Measurements from ENCODE around the gene GPR132.
A peak's percentile ranks its signal among the peaks of the same experiment; 100 is the strongest.
"Not testable (repeated sequence)": the region's sequence is repeated elsewhere in the genome, so short reads cannot be mapped to it uniquely, and the experiment has no call there.

The GPR132 gene

DNA sequence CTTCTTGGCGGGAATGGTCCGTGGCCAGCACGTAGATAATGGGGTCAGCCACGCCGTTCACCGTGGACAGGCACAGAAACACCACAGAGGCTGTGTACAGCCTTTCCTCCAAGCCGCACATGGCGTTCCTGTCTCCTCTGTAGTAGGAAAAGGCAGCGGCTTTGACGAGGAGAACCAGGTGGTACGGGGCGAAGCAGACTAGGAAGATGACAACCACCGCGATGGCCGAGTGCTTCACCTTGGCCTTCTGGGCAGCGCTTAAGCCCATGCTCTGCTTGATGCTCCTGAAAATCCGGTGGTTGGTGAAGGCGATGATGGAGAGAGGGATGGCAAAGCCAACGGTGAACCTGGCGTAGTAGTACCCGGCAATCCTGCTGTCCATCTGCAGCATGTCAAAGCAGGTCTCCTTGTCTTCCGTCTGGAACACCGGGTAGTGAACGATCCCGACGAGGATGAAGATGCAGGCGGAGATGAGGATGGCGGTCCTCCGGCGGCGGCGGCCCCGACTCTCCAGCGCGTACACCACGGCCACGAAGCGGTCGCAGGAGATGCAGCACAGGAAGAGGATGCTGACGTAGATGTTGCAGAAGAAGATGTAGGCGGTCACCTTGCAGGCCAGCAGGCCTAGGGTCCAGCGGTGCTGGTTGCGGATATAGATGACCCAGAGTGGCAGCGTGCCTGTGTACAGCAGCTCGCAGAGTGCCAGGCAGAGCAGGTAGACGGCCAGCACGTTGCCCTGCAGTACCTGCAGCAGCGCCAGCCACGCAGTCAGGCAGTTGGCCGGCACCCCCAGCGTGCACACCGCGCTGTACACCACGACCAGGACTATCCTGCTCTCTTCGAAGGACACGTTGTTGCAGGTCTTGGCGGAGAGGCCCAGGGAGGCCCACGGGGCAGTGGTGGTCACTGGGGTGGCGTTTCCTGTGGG, 13.8 kb downstream of the GPR132 start:
- intact Hi-C loops (cut with DNase I) = no loop called here
- peak in 2 of 10 donors; percentile 66 to 79 for DNase-seq

DNA sequence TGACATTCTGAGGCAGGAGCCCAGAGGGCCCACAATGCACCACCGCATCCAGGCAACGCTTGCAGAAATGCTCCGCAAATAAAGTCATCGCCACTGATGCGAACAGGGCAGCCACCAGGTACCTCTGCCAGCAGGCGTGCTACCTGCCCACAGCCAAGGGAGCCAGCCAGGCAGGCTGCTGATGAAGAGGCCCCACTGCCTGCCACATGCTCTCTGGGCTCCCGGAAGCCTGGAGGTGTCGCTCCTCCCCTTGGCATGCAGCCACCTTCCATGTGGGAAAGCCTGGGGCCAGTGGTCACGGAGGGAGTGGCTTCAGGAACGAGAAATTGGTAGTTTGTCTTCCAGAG, 14.7 kb downstream of the GPR132 start:
- intact Hi-C loops (cut with DNase I) = no loop called here

DNA sequence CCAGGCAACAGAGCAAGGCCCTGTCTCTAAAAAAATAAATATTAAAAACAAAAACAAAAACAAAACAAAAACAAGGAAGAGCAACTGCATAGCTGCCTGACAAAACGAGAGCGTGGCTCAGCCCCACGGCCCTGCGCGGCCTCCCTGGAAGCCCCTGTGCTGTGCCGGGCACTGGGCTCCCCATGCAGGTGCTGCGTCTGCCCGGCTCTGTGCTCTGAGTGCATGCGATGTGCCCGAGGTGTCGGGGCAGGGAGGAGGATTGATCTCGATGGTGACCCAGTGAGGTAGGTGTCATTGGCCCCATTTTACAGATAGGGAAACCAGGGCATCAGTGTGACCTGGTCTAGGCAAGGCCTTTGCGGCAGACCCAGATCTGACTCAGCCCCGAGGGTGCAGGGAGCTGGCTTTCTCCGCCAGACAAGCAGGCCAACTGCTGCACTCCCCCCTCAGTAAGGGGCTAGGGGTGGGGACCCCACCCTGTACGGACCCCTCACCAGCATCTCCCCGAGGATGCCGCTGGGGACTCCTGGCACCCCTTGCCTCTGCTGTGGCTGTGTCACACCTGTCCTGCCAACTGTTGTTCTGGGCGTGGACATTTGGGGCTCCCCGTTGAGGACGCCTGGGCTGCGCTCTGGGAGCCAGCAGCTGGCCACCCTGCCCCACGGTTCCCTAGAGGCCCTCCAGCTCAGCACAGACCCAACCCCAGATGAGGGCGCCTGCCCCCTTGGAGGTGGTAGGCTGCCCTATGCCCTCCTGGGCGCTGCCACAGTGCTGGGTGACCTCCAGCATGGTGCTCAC, 15.3 kb downstream of the GPR132 start:
- peak in 2 of 10 donors; percentile 33 to 76 for DNase-seq
- intact Hi-C loops (cut with DNase I) = loop anchor here (10.0 kb wide), 1 partner anchor 155 kb away; no protein-coding TSS in a partner anchor

More for the DNA sequence above, 14.7 kb downstream of the GPR132 start:
- peak in 2 of 10 donors; percentile 60 to 67 for DNase-seq

DNA sequence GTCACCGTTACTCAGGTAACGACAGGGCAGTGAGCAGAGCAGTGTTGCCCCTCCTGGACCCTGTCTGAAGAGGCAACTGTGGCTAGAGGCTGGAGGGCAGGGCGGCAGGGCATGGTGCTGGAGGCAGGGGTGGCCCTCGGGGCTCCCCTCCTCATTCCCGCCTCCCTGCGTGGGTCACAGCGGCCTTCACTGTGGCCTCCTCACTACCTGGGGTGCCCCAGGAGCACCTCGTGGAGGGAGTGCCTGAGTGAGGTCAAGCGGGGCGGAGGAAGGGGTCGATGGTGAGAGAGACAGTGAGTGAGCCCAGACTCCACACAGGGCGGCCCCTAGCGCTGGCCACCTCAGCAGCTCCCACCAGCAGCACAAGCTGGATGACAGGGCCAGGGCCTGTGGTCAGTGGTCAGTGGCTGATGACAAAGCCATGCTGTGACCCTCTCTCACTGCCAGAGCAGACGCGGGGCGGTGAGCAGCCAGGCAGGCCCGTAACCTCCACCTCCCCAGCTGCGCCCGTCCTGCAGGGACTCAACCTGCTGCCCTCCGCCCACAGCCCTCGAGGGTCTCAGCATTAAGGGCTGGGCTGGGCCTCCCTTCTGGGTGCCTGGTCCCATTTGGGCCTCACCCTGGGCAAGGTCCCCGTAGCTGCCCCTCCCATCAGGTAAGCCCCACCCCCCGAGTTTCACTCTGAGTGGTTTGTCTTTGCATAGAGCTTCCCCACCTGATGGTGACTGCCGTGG, 17.8 kb downstream of the GPR132 start:
- peak in 2 of 10 donors; percentile 60 to 75 for DNase-seq
- intact Hi-C loops (cut with DNase I) = loop anchor here (10.0 kb wide), 1 partner anchor 153 kb away; no protein-coding TSS in a partner anchor

DNA sequence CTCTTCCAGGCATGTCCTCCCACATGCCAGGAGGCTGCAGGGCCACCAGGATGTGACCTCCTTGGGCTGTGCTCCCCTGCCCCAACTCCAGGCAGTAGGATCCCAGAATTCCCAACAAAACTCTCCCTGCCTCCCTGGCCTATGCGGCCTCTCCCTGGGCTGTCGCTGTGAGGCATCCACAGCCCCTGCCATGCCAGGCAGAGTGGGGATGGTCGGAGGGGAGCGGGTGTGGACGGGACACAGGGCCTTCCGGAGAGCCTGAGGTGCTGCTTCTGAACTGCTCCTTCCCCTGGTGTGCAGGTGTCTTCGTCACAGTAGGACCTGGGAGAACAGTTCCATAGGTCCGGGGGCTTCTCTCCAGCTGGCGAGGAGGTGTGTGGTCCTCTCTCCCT, 18.3 kb downstream of the GPR132 start:
- intact Hi-C loops (cut with DNase I) = loop anchor here (10.0 kb wide), 1 partner anchor 152 kb away; no protein-coding TSS in a partner anchor
- DNase-seq = peak in 2 of 10 donors; percentile 32 to 82

- intact Hi-C loops (cut with DNase I) = loop anchor here (1.0 to 10.0 kb wide), 3 partner anchors 25 to 151 kb away; partner anchors contain the start of gene CDCA4
- DNase-seq = peak; percentile 39 to 95 (median 75)
These were observed 19.4 kb downstream of the GPR132 start for GRCh38 chr14:105045710-105046326.

DNA sequence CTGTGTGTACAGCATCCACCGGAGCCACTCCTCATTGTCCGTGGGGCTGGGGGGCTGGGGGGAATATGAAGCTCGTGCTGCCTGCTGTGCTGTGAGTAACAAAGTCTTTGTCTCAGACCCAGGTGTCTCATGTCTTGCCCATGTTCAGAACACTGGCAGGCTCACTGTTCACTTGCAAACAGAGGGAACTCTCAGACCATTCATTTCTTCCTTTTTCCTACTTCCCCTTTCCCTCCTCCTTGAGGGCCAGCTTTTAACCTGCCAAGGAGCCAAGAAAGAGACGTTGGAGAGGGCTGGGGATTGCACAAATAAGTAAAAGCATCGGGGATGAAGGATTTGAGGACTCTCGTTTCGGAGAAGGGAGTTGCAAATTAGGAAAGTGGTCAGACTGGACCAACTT, 21.6 kb downstream of the GPR132 start:
- intact Hi-C loops (cut with DNase I) = loop anchor here (2.0 to 10.0 kb wide), 2 partner anchors 23 to 149 kb away; partner anchors contain the start of gene CDCA4
- DNase-seq = peak in 1 of 10 donors; percentile 35

GRCh38 chr14:105042813-105043212, 22.4 kb downstream of the GPR132 start:
- intact Hi-C loops (cut with DNase I) = loop anchor here (10.0 kb wide), 1 partner anchor 148 kb away; no protein-coding TSS in a partner anchor
- DNase-seq = peak in 2 of 10 donors; percentile 39 to 60

GRCh38 chr14:105041841-105042765, 23.1 kb downstream of the GPR132 start:
- intact Hi-C loops (cut with DNase I) = loop anchor here (10.0 kb wide), 1 partner anchor 147 kb away; no protein-coding TSS in a partner anchor
- peak in 2 of 10 donors; percentile 60 to 66 for DNase-seq

DNA sequence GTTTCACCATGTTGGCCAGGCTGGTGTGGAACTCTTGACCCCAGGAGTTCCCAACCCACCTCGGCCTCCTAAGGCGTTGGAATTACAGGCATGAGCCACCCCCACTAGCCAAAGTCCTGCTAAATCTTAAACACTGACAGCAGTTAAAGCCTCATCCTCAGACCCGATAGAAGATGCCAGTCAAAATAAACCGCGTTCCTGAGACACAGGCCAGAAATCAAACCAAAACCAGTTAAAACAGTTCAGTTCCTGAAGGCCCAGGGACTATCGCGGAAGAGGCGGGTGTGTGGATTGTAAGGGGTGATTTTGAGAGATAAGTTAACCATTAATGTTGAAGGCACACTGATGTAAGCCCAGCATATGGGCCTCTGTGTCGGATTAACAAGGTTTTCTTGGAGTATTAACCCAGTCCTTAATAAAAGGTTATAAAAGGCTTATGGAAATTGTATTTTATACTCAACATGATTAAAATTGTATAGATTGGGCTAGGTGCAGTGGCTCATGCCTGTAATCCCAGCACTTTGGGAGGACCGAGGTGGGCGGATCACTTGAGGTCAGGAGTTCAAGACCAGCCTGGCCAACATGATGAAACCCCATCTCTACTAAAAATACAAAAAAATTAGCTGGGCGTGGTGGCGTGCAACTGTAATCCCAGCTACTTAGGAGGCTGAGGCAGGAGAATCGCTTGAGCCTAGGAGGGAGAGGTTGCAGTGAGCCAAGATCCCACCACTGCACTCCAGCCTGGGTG, 25.6 kb downstream of the GPR132 start:
- peak in 1 of 10 donors; percentile 32 for DNase-seq
- intact Hi-C loops (cut with DNase I) = loop anchor here (10.0 kb wide), 1 partner anchor 145 kb away; no protein-coding TSS in a partner anchor

DNA sequence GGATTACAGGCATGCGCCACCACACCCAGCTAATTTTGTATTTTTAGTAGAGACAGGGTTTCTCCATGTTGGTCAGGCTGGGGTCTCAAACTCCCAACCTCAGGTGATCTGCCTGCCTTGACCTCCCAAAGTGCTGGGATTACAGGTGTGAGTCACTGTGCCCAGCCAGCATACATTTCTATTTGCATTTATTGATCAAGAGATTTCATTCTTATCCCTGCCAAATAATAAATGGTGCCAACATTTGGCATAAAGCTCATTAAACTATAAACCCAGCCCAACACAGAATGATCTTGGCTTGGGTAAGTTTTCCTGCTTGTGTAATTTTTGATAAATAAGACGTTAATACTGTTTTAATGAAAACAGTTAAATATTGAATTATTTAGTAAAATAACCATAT, 29.6 kb downstream of the GPR132 start:
- intact Hi-C loops (cut with DNase I) = not testable (repeated sequence)

DNA sequence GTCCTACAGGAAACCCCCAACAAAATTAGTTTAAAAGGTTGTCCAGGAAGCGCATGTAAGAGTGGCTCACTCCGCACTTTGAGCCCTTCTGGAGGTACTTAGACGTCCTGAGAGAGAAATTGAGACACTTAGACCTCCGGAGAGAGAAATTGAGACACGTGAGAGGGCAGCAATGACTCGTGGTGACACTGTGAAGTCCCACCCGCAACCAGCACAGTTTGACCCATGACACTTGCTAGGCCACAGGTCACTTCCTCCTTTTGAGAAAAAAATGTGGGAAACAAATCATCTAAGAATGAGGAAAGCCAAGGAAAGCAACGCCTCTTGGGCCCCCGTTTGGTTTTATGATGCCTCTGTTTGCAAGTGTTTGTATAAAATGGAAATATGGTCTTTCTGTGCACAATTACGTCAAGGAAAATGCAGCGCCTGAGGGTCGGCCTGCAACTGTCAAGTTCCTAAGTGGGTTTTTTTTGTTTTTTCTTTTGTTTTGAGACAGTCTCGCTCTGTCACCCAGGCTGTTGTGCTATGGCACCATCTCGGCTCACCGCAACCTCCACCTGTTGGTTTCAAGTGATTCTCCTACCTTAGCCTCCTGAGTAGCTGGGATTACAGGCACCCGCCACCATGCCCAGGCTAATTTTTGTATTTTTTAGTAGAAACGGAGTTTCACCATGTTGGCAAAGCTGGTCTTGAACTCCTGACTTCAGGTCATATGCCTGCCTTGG, 30.8 kb downstream of the GPR132 start:
- intact Hi-C loops (cut with DNase I) = no loop called here
- DNase-seq = peak in 2 of 10 donors; percentile 31 to 52

More for the DNA sequence above, 29.6 kb downstream of the GPR132 start:
- not testable (repeated sequence) for DNase-seq

- intact Hi-C loops (cut with DNase I); DNase-seq: not testable (repeated sequence)
These were observed 31.8 kb downstream of the GPR132 start for GRCh38 chr14:105033412-105033900.

- DNase-seq; intact Hi-C loops (cut with DNase I): not testable (repeated sequence)
These were observed 32.8 kb downstream of the GPR132 start for GRCh38 chr14:105032451-105032901.

- DNase-seq = peak in 1 of 10 donors; percentile 19
- intact Hi-C loops (cut with DNase I) = no loop called here
These were observed 34.3 kb downstream of the GPR132 start for GRCh38 chr14:105030836-105031396.

GRCh38 chr14:105030194-105030593, 35.0 kb downstream of the GPR132 start:
- DNase-seq = peak in 1 of 10 donors; percentile 53
- intact Hi-C loops (cut with DNase I) = no loop called here
